Calu3 (cell line): ENCODE results near the gene GTSF1L. TPM values are rescaled to one million over a fixed set of nuclear protein-coding genes. Genes with fewer than 3 reads are reported as not detected.

Source experiments
- BruUV-seq: library from RNA; stranded (reverse); fragments of 400-500 nt; replicated peaks from 2 replicates; lab custom pipeline; 2021; lab: Mats Ljungman, UMichigan
- CTCF ChIA-PET: fragments of 300-600 bp; sonication (Branson Sonifier 250); formaldehyde crosslinking; loops from one replicate; lab custom pipeline; 2022; ENCODE audit warnings: antibody characterized with exemption; lab: Charles Lee
- DNase-seq: peaks from one replicate; pipeline ENCODE4 v3.0.0; 2022
- H3K27ac Mint-ChIP-seq: one replicate; pipeline ENCODE4 v1.8.0; 2022; ENCODE audit warnings: mixed read lengths; ENCODE audit not compliant: unreplicated experiment
- H3K27me3 Mint-ChIP-seq: one replicate; pipeline ENCODE4 v1.8.0; 2022; ENCODE audit warnings: mixed read lengths; ENCODE audit not compliant: unreplicated experiment
- H3K36me3 Mint-ChIP-seq: one replicate; pipeline ENCODE4 v1.8.0; 2022; ENCODE audit warnings: mild to moderate bottlenecking, moderate library complexity, mixed read lengths; ENCODE audit not compliant: insufficient read depth, unreplicated experiment
- H3K4me1 Mint-ChIP-seq: one replicate; pipeline ENCODE4 v1.8.0; 2022; ENCODE audit warnings: mild to moderate bottlenecking, low read depth, mixed read lengths; ENCODE audit not compliant: unreplicated experiment
- H3K4me3 Mint-ChIP-seq: one replicate; pipeline ENCODE4 v1.8.0; 2022; ENCODE audit warnings: mild to moderate bottlenecking, low read depth, moderate library complexity, mixed read lengths; ENCODE audit not compliant: unreplicated experiment
- H3K9me3 Mint-ChIP-seq: one replicate; pipeline ENCODE4 v1.8.0; 2022; ENCODE audit warnings: low read depth, mixed read lengths; ENCODE audit not compliant: unreplicated experiment
- CTCF ChIP-seq: fragments of 200-600 bp; IDR thresholded peaks from one replicate; pipeline ENCODE4 v1.8.0; 2022; ENCODE audit warnings: antibody characterized with exemption; ENCODE audit not compliant: unreplicated experiment
- intact Hi-C: fragments of 100-400 bp; cut with micrococcal nuclease; formaldehyde crosslinking; loops from one replicate; pipeline ENCODE4 v1.10.0; 2022; ENCODE audit not compliant: unreplicated experiment
- total RNA-seq: library from RNA; stranded (reverse); gene quantifications from 2 replicates; pipeline ENCODE4 v1.2.3, GENCODE V29; 2022

GTSF1L gene
- total RNA-seq, 1 experiment from 2014 or later: not detected

- intact Hi-C loops: no loop called here
- no TSS peak for BruUV-seq
- H3K9me3 Mint-ChIP-seq: no peaks in the 10 kb centered on the region
- no peak overlapping the region for H3K4me3 Mint-ChIP-seq
- no peak overlapping the region for H3K27ac Mint-ChIP-seq
- no peaks in the 10 kb centered on the region for H3K27me3 Mint-ChIP-seq
- DNase-seq: no peak
- CTCF ChIA-PET: no interaction called here
- no peaks in the 10 kb centered on the region for H3K4me1 Mint-ChIP-seq
- peaks cover 13% of the 10 kb centered on the region for H3K36me3 Mint-ChIP-seq
- no peak for TF ChIP-seq CTCF
Measured at GRCh38 chr20:43716757-43717615, 9.8 kb downstream of the GTSF1L start.

GRCh38 chr20:43716123-43716522, 10.7 kb downstream of the GTSF1L start:
- no peak for DNase-seq
- H3K4me3 Mint-ChIP-seq: no peak overlapping the region
- TSS peak; percentile 54 for BruUV-seq
- H3K4me1 Mint-ChIP-seq: no peaks in the 10 kb centered on the region
- no peaks in the 10 kb centered on the region for H3K27me3 Mint-ChIP-seq
- H3K9me3 Mint-ChIP-seq: no peaks in the 10 kb centered on the region
- H3K27ac Mint-ChIP-seq: no peak overlapping the region
- peaks cover 18% of the 10 kb centered on the region for H3K36me3 Mint-ChIP-seq
- TF ChIP-seq CTCF: no peak
- intact Hi-C loops: no loop called here
- CTCF ChIA-PET: no interaction called here

DNA sequence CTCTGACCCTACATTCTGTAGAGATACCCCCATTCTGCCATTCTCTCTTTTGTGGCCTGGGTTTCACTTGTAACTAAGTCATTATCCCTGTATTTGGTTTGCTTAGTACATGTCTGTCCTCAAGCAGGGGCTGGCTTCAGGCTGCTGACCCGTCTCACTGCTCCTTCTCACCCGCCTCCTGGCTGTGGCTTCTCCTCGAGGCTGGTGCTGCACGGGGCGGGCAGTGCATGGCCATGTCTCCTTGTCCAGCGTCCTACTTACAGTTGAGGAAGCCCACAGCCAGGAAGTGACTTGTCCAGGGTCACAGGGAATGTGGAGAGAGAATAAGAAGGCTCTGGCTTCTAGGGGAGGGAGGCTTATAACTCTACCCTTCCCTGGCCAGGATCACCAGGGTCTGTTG, 11.3 kb downstream of the GTSF1L start:
- Mint-ChIP-seq H3K4me3 (no peak overlapping the region), H3K4me1 (no peaks in the 10 kb centered on the region), H3K27ac (no peak overlapping the region), H3K27me3 (no peaks in the 10 kb centered on the region), H3K36me3 (peaks cover 18% of the 10 kb centered on the region), H3K9me3 (no peaks in the 10 kb centered on the region)
- no peak for TF ChIP-seq CTCF
- CTCF ChIA-PET: no interaction called here
- DNase-seq: no peak
- intact Hi-C loops: no loop called here
- no TSS peak for BruUV-seq

- CTCF ChIA-PET: no interaction called here
- DNase-seq: no peak
- Mint-ChIP-seq H3K27me3 (no peaks in the 10 kb centered on the region), H3K9me3 (no peaks in the 10 kb centered on the region), H3K36me3 (peaks cover 18% of the 10 kb centered on the region), H3K27ac (no peak overlapping the region), H3K4me1 (no peaks in the 10 kb centered on the region), H3K4me3 (no peak overlapping the region)
- intact Hi-C loops: no loop called here
- BruUV-seq: no TSS peak
- TF ChIP-seq CTCF: no peak
Measured at GRCh38 chr20:43715044-43715443, 11.8 kb downstream of the GTSF1L start.
